ENCODE data around the gene ADGRL3.

DNA sequence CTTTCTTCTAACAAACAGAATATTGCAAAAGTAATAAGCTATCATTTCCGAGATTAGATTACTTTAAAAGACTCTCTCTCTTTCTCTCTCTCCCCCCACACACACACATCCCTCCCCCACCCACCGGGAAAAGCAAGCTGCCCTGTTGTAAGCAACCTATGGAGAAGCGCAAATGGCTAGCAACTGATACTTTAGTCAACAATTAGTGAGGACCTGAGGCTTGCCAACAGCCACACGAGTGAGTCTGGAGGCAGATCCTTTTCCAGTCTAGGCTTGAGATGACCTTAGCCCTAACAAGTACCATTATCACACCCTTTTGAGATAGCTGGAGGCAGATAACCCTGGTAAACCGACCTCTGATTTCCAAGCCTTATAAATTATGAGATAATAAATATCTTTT, 19.7 kb upstream of the ADGRL3 start:
- TF ChIP-seq POLR2A (IDR thresholded peaks at IDR 0.05) (no peak), POLR2AphosphoS5 (IDR thresholded peaks at IDR 0.05) (no peak)
